Activated naive CD8-positive, alpha-beta T cell treated with anti-CD3 and anti-CD28 coated beads, Interleukin-2, amount 50 U/mL, for 24 hours (primary cell): ENCODE measurements around the gene LRRC23.
"Not testable (repeated sequence)": the region's sequence is repeated elsewhere in the genome, so short reads cannot be mapped to it uniquely, and the experiment has no call there.

Experiments used
- ATAC-seq: fragments of 150-1000 bp; cut with Tn5 transposase; one replicate; pipeline ENCODE4 v1.10.0; 2021
- DNase-seq: peaks from one replicate; pipeline ENCODE4 v3.0.0; 2021
- H3K27ac Mint-ChIP-seq: one replicate; pipeline ENCODE4 v1.8.0; 2021; ENCODE audit warnings: mild to moderate bottlenecking, mixed read lengths
- H3K27me3 Mint-ChIP-seq: one replicate; pipeline ENCODE4 v1.8.0; 2021; ENCODE audit warnings: mixed read lengths
- H3K36me3 Mint-ChIP-seq: one replicate; pipeline ENCODE4 v1.8.0; 2021; ENCODE audit warnings: low read depth, mixed read lengths
- H3K4me1 Mint-ChIP-seq: one replicate; pipeline ENCODE4 v1.8.0; 2021; ENCODE audit warnings: mixed read lengths
- H3K4me3 Mint-ChIP-seq: one replicate; pipeline ENCODE4 v1.8.0; 2021; ENCODE audit warnings: mild to moderate bottlenecking, moderate library complexity, mixed read lengths
- H3K9me3 Mint-ChIP-seq: one replicate; pipeline ENCODE4 v1.8.0; 2021; ENCODE audit warnings: mixed read lengths

LRRC23 gene

GRCh38 chr12:6888360-6888759 is 16.3 kb upstream of the LRRC23 start:
- peaks cover 7% of the 10 kb centered on the region for H3K36me3 Mint-ChIP-seq
- no peak for ATAC-seq
- no peak overlapping the region for H3K27ac Mint-ChIP-seq

GRCh38 chr12:6888794-6889193 is 15.8 kb upstream of the LRRC23 start:
- H3K27me3 Mint-ChIP-seq, H3K27ac Mint-ChIP-seq, ATAC-seq, H3K9me3 Mint-ChIP-seq, DNase-seq, H3K36me3 Mint-ChIP-seq, H3K4me3 Mint-ChIP-seq: not testable (repeated sequence)
- H3K4me1 Mint-ChIP-seq = peaks cover 19% of the 10 kb centered on the region

More at GRCh38 chr12:6888360-6888759, 16.3 kb upstream of the LRRC23 start:
- DNase-seq = no peak
- Mint-ChIP-seq H3K4me3 (no peak overlapping the region), H3K27me3 (no peaks in the 10 kb centered on the region), H3K9me3 (no peaks in the 10 kb centered on the region), H3K4me1 (peaks cover 19% of the 10 kb centered on the region)

- DNase-seq, H3K9me3 Mint-ChIP-seq, ATAC-seq, H3K36me3 Mint-ChIP-seq, H3K27me3 Mint-ChIP-seq: not testable (repeated sequence)
- Mint-ChIP-seq H3K4me1 (peaks cover 19% of the 10 kb centered on the region), H3K4me3 (peak overlapping the region; percentile 82), H3K27ac (peak overlapping the region; percentile 95)
Measured at GRCh38 chr12:6889775-6890573, 14.6 kb upstream of the LRRC23 start.

- H3K4me3 Mint-ChIP-seq = peak overlapping the region; percentile 82
- peak overlapping the region; percentile 95 for H3K27ac Mint-ChIP-seq
Measured at GRCh38 chr12:6890789-6891645, 13.6 kb upstream of the LRRC23 start.

GRCh38 chr12:6891646-6892001 is 13.0 kb upstream of the LRRC23 start:
- H3K4me3 Mint-ChIP-seq = peak overlapping the region; percentile 82
- DNase-seq (peak; percentile 32), ATAC-seq (peak; percentile 15)
- H3K4me1 Mint-ChIP-seq = peaks cover 19% of the 10 kb centered on the region
- H3K9me3 Mint-ChIP-seq = no peaks in the 10 kb centered on the region
- no peaks in the 10 kb centered on the region for H3K27me3 Mint-ChIP-seq
- H3K36me3 Mint-ChIP-seq = no peaks in the 10 kb centered on the region
- peak overlapping the region; percentile 89 for H3K27ac Mint-ChIP-seq

More at GRCh38 chr12:6890789-6891645, 13.6 kb upstream of the LRRC23 start:
- Mint-ChIP-seq H3K36me3 (no peaks in the 10 kb centered on the region), H3K9me3 (no peaks in the 10 kb centered on the region), H3K27me3 (no peaks in the 10 kb centered on the region), H3K4me1 (peaks cover 19% of the 10 kb centered on the region)
- ATAC-seq = peak; percentile 98
- peak; percentile 100 for DNase-seq

GRCh38 chr12:6892683-6893082 is 11.9 kb upstream of the LRRC23 start:
- H3K36me3 Mint-ChIP-seq, H3K27me3 Mint-ChIP-seq, H3K9me3 Mint-ChIP-seq, H3K27ac Mint-ChIP-seq, ATAC-seq, DNase-seq: not testable (repeated sequence)
- Mint-ChIP-seq H3K4me3 (peak overlapping the region; percentile 82), H3K4me1 (peaks cover 19% of the 10 kb centered on the region)

GRCh38 chr12:6894321-6894720 is 10.3 kb upstream of the LRRC23 start:
- Mint-ChIP-seq H3K27ac (no peak overlapping the region), H3K27me3 (no peaks in the 10 kb centered on the region), H3K4me3 (no peak overlapping the region), H3K9me3 (no peaks in the 10 kb centered on the region), H3K36me3 (no peaks in the 10 kb centered on the region), H3K4me1 (peaks cover 19% of the 10 kb centered on the region)
- ATAC-seq = no peak
- no peak for DNase-seq

- no peak for DNase-seq
- H3K4me3 Mint-ChIP-seq = no peak overlapping the region
Measured at GRCh38 chr12:6896846-6897435, 7.7 kb upstream of the LRRC23 start.

GRCh38 chr12:6899427-6899826 is 5.2 kb upstream of the LRRC23 start:
- Mint-ChIP-seq H3K27ac (no peak overlapping the region), H3K4me3 (no peak overlapping the region), H3K36me3 (no peaks in the 10 kb centered on the region), H3K9me3 (no peaks in the 10 kb centered on the region), H3K27me3 (no peaks in the 10 kb centered on the region), H3K4me1 (peaks cover 12% of the 10 kb centered on the region)
- ATAC-seq (no peak), DNase-seq (no peak)

More at GRCh38 chr12:6896846-6897435, 7.7 kb upstream of the LRRC23 start:
- Mint-ChIP-seq H3K27ac (no peak overlapping the region), H3K27me3 (no peaks in the 10 kb centered on the region), H3K9me3 (no peaks in the 10 kb centered on the region), H3K36me3 (no peaks in the 10 kb centered on the region), H3K4me1 (peaks cover 12% of the 10 kb centered on the region)
- no peak for ATAC-seq

- Mint-ChIP-seq H3K9me3 (no peaks in the 10 kb centered on the region), H3K4me1 (peaks cover 12% of the 10 kb centered on the region), H3K4me3 (no peak overlapping the region), H3K27ac (no peak overlapping the region), H3K27me3 (no peaks in the 10 kb centered on the region), H3K36me3 (no peaks in the 10 kb centered on the region)
- DNase-seq (peak; percentile 33), ATAC-seq (no peak)
Measured at GRCh38 chr12:6899837-6900519, 4.6 kb upstream of the LRRC23 start.

- ATAC-seq = no peak
- peaks cover 12% of the 10 kb centered on the region for H3K4me1 Mint-ChIP-seq
- DNase-seq = no peak
- no peak overlapping the region for H3K4me3 Mint-ChIP-seq
- no peaks in the 10 kb centered on the region for H3K9me3 Mint-ChIP-seq
- H3K27ac Mint-ChIP-seq = no peak overlapping the region
- no peaks in the 10 kb centered on the region for H3K27me3 Mint-ChIP-seq
- no peaks in the 10 kb centered on the region for H3K36me3 Mint-ChIP-seq
Measured at GRCh38 chr12:6902448-6902847, 2.2 kb upstream of the LRRC23 start.

- Mint-ChIP-seq H3K9me3 (no peaks in the 10 kb centered on the region), H3K4me3 (no peak overlapping the region), H3K27ac (no peak overlapping the region), H3K27me3 (no peaks in the 10 kb centered on the region), H3K4me1 (peaks cover 12% of the 10 kb centered on the region), H3K36me3 (no peaks in the 10 kb centered on the region)
- ATAC-seq (no peak), DNase-seq (no peak)
Measured at GRCh38 chr12:6903722-6904121, 900 bp upstream of the LRRC23 start.

GRCh38 chr12:6905414-6906040 is 905 bp downstream of the LRRC23 start:
- peaks cover 2% of the 10 kb centered on the region for H3K4me1 Mint-ChIP-seq
- no peaks in the 10 kb centered on the region for H3K9me3 Mint-ChIP-seq
- ATAC-seq (no peak), DNase-seq (no peak)
- no peak overlapping the region for H3K27ac Mint-ChIP-seq
- H3K4me3 Mint-ChIP-seq = no peak overlapping the region
- no peaks in the 10 kb centered on the region for H3K36me3 Mint-ChIP-seq
- no peaks in the 10 kb centered on the region for H3K27me3 Mint-ChIP-seq

- not testable (repeated sequence) for H3K4me1 Mint-ChIP-seq, H3K4me3 Mint-ChIP-seq, ATAC-seq, H3K27me3 Mint-ChIP-seq, DNase-seq, H3K36me3 Mint-ChIP-seq, H3K27ac Mint-ChIP-seq, H3K9me3 Mint-ChIP-seq
Measured at GRCh38 chr12:6908141-6908540, 3.5 kb downstream of the LRRC23 start.
